GM18873 (cell line): ENCODE results near the gene ASF1A.

Experiments used
- ATAC-seq: cut with Tn5 transposase; IDR thresholded peaks from one replicate; pipeline ENCODE4 v1.9.1; 2021; ENCODE audit warnings: mild to moderate bottlenecking, moderate library complexity, moderate number of reproducible peaks; ENCODE audit not compliant: unreplicated experiment, low FRiP score

ASF1A gene

DNA sequence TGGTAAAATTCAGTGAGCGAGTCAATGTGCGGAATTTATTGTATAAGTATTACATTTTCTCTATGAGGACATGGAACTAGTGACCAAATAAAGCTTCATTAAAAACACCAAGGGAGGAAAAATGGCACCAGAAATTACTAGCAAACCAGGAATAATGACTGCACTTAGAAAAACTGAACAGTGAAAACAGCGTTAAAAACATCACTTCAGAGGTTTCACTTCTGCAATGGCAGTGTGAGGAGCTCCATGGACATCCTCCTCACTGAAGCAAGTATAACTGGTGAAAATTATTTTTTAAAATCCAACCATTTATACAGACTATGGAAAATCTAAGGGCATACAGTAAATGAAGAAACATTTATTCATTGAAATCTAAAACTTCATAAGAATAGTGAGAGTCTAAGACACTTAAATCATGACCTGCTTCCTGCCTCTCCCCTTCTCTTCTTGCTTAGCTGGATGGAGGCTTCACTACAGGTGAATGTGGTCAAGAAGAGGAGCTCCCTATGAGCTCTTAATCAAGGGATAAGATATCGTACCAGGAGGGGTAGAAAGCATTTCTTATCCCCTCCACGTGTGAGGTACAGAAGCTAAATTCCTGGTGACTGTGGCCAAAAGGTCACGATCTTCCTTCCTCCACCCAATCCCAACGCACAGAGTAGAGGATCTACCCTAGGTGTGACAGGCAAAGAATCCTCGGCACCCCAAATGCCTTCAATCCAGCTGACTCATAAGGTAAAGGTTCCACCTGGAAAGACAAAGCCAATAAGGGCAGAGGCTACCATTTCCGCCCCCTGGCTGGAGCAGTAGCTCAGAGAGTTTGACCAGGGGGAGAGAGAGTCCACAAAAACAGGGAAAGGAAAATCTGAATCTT, 12.3 kb upstream of the ASF1A start:
- ATAC-seq, result peak; percentile 85

DNA sequence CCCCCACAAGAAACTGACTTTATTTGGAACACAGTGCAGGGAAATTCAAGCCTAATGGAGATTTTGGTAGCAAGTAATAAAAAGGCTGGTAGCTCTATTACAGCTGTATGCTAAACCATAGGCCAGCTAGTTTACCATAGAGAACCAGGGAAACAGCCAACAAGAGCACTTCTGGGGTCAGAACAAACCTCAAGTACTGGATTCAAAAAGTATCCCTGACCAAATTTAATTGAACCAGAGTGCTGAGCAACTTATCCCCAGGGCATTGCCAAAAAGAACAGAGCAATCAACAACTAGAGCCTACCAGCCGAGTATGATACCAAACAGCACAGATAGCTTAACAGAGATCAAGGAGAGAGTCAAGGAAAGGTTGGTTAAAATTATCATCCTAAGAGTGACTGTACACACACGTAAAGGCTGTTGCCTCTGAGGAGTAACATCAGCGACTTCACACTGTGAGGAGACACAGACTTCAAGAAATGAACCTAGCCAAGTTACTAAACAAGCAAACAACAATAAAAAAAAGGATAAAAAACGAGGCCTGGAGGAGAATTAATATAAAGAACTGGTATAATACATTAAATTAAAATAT, 11.5 kb upstream of the ASF1A start:
- no peak for ATAC-seq

DNA sequence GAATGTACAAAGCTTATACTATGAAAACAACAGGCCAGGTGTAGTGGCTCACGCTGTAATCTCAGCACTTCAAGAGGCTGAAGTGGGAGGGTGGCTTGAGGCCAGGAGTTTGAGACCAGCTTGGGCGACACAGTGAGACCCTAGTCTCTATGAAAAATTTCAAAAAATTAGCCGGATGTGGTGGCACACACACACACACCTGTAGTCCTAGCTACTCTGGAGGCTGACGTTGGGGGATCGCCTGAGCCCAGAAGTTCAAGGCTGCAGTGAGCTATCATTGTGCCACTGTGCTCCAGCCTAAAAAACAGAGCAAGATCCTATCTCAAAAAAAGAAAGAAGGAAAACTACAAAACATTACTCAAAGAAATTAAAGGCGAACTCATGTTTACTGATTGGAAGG, 7.3 kb upstream of the ASF1A start:
- ATAC-seq, result no peak

DNA sequence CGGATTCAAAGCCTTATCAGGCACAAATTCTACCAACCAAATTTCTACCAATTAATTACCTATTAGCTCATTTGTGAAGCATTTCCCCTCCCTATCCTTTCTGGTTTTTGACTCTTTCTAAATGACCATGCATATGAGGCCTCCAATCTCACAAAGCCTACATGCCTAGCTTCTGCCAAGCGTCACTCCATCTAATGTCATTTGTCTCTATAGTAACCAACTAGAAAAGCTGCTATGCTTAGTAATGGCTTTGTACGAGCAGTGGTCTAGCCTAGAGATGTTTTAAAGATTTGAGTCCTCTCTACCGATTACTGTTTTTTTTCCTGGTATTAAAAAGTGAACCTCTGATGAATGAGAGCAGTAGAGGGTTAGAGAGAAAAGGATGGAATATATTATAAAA, 4.8 kb upstream of the ASF1A start:
- no peak for ATAC-seq

DNA sequence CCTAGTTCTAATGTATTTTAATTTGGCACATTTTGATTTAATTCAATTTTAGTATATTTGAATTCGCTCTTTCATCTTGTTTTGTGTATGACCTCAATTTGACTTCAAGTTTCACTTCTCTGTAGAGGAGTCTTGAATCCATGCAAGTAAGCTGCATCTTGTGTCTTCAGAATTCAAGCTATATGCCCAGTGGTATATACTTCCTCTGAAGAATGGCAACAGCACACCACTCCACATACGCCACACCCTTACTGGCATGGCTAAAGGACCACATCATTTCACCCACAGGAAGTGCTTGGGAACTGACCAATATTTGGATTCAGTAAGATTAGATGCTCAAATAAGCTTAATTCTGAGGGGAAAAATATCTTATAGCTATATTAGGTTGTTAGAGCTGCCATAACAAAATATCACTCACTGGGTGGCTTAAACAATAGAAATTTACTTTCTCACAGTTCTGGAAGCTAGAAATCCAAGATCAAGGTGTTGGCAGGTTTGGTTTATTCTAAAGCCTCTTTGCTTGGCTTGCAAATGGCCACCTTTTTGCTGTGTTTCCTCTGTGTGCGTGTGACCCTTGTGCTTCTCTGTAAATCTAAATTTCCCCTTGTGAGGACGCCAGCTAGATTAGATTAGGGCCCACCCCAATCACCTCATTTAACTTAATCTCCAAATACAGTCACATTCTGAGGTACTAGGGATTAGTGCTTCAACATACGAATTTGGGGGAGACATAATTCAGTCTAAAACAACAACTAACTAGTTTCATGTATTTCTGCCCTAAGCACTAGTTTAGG, 2.8 kb upstream of the ASF1A start:
- ATAC-seq, result no peak

DNA sequence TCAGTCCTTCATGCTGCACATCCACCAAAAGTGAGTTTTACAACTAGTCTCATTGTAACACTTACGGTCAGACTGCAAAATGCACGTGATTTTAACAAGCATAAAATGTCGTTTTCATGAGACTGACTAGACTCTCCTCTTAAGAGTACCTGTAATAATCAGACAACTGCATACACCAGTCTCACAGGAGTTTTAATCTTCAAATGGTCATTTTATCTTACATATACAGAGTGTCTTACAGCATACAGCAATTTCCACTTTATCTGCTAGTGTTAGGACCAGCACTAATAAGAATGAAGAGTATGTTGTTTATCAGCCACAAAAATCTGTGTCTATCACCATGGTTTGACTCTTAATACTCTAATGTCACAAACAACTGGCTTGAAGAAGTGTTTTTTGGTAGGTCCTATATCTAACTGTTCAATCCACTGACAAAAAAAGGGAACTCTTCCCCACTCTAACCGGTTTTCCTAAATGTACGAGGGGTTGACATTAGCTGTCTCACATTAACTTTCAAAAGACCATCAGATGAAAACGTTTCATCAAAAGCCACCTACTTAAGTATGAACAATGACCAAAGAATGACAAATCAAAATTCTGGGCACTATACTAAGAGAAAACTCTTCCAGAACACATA, 1.5 kb upstream of the ASF1A start:
- no peak for ATAC-seq

DNA sequence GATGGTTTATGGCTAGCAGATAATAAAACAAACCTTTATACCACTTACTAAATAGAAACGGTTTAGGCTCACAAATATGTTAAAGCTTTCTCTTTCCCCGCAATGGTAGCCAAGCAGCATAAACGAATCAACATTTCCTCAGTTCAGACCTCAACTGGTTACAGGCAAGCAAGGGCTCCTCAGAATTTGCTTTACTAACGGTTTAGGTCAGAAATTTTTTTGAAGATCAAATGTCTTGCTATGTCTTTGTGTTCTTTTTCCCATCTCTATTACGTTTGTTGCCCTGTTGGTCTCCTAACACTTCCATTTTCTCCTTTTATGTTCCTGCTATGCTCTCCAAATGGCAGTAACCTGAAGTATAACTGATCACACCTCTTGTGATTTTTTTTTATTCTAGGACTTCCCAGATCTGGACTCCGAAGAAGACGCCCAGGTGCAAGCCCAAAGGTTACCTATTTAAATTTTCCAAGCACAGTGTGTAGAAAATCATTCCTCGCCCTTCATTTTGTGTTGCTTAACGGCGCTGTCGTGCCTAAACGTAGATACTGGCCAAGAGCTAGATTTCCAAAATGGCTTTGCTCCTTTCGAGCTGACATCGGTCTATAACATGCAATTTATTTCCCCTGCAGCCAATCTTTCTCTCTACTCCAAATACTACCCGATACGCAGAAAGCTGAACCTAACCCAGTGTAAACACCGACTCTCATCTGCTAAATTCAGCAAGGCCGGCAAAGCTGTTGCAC, 717 bp upstream of the ASF1A start:
- peak; percentile 18 for ATAC-seq

DNA sequence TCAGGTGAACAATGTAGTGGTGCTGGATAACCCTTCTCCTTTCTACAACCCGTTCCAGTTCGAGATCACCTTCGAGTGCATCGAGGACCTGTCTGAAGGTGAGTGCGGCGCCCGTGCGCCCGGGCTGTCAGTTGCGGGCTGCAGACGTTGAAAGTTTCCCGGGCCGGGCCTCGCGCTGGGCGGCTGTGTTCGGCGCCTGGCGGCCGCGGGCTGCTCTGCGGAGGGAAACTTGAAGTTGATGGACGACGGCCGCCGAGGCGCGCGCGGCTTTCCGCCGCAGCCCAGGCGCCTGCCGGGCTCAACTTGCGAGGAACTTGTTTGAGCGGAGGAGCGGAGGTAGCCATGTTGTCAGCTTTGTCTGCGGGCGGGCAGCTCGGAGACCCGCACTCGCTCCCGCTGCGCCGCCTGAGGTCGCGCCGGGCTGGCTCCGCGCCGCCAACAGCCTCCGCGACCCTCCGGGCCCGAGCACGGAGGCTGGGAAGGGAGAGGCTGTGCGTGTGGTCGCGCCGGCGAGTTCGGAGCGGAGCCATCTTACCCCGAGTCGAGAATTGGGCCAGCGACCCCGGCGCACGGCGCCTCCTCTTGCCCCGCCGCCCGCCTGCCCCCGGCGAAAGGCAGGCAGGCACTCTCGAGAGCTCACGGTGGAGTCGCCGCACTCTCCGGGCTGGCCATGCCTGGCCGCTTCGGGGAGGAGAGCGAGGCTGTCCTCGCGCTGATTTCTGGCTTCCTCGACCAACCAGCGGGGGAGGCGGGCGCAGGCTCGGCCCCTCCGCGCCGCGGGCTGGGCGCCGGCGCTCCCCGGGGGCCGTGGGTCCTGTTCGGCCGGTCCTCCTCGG, 691 bp downstream of the ASF1A start:
- peak; percentile 24 for ATAC-seq

DNA sequence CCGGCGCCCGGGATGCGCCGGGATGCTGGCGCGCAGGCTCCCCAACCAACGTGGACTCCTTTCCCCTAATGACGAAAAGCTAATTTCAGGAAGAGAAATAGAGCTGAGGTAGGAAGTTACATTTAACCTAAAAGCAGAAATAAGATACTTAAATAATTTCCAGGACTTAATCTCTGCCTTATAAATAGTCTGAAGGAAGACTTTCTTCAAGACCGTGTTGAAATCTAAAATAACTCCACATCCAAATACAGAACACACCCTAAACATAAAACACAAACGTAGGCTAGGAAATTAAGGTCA, 1.3 kb downstream of the ASF1A start:
- no peak for ATAC-seq

DNA sequence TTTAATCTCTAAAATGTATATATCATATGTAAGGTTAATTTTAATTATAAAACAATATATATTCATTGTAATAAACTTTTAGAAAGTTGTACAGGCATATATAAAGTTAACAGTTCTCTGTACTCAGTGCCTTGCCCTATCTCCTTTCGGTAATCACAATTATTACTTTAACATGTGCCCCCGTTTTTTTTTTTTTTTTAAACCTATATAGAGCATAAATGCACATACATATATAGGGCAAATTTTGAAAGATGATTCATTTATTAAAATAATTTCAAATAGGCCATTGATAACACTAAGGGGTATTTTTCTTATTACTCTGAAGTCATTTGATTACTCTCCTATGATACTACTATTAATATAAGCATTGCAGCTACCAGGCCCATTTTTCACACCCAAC, 1.9 kb downstream of the ASF1A start:
- no peak for ATAC-seq

DNA sequence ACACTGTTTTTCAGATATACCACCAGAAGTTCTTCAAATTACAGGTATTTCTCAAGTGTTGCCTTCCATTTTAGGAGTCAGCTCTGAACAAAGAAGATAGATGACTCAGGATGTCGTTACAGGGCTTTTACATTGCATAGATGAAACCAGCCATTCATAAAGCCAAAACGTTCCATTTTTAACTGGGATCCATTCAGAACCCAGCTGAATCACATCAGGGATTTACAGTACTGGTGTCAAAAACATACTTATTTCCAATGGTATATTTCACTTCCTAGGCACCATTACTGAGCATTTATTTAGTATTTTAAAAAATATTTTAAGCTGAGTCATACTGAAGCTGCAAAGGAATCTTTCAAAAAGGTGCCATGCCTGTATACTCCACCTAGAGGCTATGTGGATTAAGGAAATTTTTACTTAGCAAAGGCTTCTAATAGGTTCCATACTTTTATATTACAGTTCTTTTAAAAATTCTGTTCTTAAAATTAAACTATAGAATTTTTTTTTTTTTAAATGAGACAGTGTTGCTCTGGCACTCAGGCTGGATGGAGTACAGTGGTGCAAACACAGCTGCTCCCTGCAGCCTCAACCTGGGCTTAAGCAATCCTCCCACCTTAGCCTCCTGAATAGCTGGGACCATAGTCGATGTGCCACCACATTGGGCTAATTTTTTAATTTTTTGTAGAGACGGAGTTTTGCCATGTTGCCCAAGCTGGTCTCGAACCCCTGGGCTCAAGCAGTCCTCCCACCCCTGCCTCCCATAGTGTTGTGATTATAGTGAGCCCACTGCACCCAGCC, 2.6 kb downstream of the ASF1A start:
- peak; percentile 22 for ATAC-seq

DNA sequence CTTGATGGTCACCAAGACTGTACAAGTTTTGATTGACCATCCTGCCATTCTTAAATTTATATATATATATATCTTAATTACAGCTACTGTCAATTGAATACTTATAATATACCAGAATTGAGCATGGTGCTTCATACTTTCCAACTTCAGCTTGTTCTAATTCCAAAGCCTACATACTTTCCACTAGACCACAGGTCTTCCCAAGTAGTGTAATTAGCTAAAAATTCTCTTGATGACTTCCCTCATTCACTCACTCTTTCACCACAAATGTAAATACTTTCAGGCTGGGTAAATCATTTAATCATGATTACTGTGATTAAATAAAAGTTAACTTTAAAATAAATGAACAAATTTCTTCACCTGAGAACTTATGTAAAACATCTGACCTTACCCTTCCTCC, 3.4 kb downstream of the ASF1A start:
- no peak for ATAC-seq

DNA sequence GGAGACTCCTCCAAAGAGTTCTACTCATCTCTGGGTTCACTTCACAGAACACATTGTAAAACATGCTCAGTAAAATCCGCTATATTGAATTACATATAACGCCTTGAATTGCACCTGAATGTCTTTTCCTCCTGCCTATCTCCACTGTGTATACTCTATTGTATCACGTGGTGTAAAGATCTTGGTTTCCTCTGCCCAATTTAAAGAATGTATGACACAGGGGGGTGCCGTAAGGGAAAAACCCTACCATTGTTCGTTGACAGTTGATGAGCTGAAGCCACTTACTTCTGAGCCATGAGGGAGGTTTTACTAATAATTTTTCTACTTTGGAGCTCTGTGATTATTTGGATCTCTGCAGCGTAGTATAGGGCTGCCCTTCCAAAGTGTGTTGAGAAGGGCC, 6.0 kb downstream of the ASF1A start:
- ATAC-seq, result no peak

DNA sequence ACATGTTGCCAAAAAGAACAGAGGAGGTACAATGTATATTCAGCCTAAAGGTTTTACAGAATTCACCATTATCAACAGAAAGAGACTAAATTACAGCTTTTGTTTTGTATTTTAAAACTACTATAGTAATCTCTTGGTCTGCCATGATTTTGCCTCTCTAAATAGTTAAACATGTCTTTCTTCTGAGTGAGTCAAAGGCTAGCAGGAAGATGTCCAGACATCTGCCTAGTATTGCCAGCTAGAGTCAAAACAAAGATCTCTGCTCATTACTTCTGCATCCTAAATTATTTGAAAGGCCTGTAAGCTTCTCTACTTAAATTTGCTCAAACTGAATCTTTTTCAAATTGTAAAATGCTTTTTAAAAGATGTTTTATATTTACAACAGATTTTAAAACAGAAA, 8.8 kb downstream of the ASF1A start:
- ATAC-seq, result no peak

DNA sequence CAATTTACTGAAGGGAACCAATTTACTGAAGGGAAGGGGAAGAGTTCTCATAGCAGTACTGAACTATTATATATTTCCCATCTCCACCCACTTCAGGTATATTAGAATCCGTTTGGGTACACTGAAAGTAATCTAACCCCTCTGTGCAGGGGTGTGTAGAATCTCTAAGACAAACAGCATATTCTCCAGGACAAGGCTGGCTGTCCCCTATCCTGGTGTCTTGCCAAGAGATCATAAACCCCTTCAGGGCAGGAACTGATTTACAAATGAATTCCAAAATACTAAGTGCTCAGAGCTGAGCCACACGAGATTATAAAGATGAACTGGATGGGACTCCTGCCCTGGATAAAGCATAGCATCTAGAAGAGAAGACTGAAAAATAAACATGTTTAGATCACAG, 9.2 kb downstream of the ASF1A start:
- no peak for ATAC-seq

DNA sequence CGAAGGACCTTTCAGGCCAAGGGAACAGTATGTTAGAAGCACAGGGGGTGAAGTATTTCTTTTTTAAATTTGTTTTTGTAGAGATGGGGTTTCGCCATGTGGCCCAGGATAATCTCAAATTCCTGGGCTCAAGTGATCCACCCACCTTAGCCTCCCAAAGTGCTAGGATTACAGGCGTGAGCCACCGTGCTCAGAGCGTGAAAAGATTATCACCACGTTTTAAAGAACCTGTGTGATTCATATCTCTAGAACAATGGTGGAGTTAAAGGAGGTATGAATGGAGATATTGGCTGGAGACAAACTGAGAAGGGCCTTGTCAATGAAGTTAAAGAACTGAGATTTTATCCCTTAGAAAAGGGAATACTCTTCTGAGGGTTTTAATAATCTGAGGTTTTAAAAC, 9.7 kb downstream of the ASF1A start:
- ATAC-seq, result no peak

DNA sequence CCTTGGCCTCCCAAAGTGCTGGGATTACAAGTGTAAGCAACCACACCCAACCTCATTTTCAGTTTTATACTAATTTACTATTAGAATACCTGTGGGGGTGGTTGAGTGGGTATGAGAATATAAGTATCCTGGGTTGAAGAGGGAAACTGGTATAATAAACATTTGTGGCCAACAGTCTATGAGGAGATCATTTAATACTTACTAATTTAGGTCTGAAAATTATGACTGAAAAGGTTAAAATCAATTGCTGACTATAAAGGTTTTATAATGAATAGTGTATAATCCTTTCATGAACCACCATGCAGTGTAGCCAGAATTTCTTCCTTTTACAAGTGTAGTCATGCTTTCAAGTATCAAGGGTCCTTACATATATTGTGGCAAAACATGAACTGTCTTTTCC, 11.1 kb downstream of the ASF1A start:
- no peak for ATAC-seq

DNA sequence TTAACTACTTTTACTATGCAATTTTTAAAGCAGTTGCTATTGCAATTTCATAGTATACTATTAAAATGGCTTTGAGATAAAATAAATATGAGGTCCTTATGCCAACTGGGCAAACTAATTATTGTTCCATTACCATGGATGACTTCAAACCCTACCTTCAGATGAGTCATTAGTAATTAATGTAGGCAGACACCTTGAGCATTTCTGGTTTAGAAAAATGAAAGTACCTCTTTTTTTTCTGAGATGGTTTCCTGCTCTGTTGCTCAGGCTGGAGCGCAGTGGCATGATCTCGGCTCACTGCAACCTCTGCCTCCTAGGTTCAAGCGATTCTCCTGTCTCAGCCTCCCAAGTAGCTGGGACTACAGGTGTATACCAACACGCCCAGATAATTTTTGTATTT, 11.9 kb downstream of the ASF1A start:
- ATAC-seq, result no peak

DNA sequence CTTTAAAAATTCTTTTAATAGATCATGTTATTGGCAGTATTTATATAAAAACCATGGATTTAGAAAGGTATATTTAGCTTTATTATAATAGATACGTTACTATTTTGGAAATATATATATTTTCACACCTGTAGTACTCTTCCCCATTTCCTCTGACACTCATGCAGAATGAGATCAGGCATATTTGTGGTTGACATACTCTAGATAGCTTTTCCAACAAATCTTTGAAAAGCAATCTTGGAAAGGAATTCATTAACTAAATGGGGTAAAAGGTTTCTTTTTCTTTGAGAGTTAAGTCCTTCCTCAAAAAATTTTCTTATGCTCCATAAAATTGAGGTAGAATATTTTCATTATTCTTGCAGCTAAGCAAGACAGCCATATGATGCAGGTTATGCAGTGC, 14.5 kb downstream of the ASF1A start:
- no peak for ATAC-seq
